ENCODE results near the gene LTBP3. TPM values are rescaled to one million over a fixed set of nuclear protein-coding genes. Genes with fewer than 3 reads are reported as not detected.

LTBP3 gene
- total and polyA plus RNA-seq, 2 donors (not counting 1 experiment from before 2014, with no cell fraction given): 37.3 to 40.4 TPM

DNA sequence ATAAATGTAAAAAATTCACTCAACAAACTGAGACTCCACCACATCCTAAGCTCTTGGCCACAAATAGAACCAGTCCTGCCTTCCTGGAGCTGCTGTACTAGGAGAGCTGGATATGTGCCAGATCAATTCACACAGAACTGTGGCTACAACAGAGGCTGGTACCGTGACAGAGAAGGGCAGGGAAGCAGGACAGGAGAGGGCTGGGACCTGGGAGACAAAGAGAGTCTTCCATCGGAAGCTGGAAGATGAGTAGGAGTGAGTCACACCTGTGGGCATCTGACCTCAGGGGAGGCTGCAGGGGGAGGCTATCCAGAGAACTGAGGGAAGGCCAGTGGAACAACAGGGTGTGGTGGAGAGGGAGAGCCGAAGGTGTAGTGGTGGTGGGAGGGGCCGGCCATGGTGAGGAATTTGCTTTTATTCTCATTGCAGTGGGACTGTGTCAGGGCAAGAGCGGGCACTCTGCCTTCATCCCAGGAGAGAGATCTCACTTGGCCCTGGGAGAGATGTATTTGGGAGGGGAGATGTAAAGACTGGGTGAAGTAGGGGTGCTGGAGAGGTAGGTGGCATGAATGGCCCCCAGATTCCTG lies 1.9 kb upstream of the LTBP3 start:
- Histone ChIP-seq H2AFZ (ENCODE audit: low read length) (no peak overlapping the region), H3K9ac (ENCODE audit: insufficient read depth, low read length) (no peak overlapping the region)

DNA sequence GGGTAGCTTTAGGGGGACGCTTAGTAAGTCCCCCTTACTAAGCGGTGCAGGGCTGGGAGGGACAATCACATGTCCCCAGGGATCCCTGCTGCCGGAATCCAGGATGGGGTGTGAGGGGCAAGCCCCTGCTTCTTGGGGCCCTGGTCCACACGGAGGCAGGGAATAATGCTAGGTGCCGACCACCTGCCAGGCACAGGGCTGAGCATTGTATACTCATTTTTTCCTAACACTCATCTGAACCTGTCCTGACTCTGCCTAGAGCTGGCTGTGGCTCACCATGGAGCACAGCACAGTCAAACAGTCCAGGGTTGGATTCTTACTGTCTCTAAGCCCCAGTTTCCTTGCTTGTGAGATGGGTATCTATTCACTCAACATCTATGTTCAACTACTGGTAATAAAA lies 1.4 kb upstream of the LTBP3 start:
- no peak overlapping the region for H3K9ac ChIP-seq (ENCODE audit: insufficient read depth, low read length)
- H4K20me1 ChIP-seq (ENCODE audit: control insufficient read depth, extremely low read depth, insufficient read depth, low read length): no peaks in the 10 kb centered on the region
- no peaks in the 10 kb centered on the region for H3K36me3 ChIP-seq (ENCODE audit: control insufficient read depth, insufficient read depth, low read length)
- H3K4me1 ChIP-seq (ENCODE audit: control insufficient read depth, extremely low read depth, insufficient read depth, low read length): peaks cover 43% of the 10 kb centered on the region
- H3K4me2 ChIP-seq (ENCODE audit: extremely low read depth, insufficient read depth, low read length): no peak overlapping the region
- H2AFZ ChIP-seq (ENCODE audit: low read length): no peak overlapping the region
- no peak overlapping the region for H3K4me3 ChIP-seq (replicated peaks in 1 of 4; ENCODE audit: control extremely low read depth in 1 of 4, insufficient read depth in 1 of 4, low read depth in 3 of 4, low read length in 4 of 4)
- DNase-seq (ENCODE audit: low read depth in 2 of 2): no peak
- peak overlapping the region; percentile 56 for H3K27ac ChIP-seq (ENCODE audit: insufficient read depth, low read length)
- H3K79me2 ChIP-seq (ENCODE audit: control insufficient read depth, insufficient read depth, low read length): peaks cover 14% of the 10 kb centered on the region
- H3K9me3 ChIP-seq (ENCODE audit: control insufficient read depth, insufficient read depth, low read depth, low read length): no peaks in the 10 kb centered on the region
- no peaks in the 10 kb centered on the region for H3K27me3 ChIP-seq (ENCODE audit: control insufficient read depth, insufficient read depth, low read length)
- TF ChIP-seq EZH2 (IDR thresholded peaks at IDR 0.05; ENCODE audit: low read length, missing control alignments) (no peak), CTCF (conservative IDR thresholded peaks at IDR 0.05 in 1 of 2, IDR thresholded peaks at IDR 0.05 in 1 of 2; ENCODE audit: low read depth in 1 of 2, low read length in 2 of 2) (no peak)

More for the DNA sequence above, 1.9 kb upstream of the LTBP3 start:
- Histone ChIP-seq H3K4me2 (ENCODE audit: extremely low read depth, insufficient read depth, low read length) (peak overlapping the region; percentile 8), H3K79me2 (ENCODE audit: control insufficient read depth, insufficient read depth, low read length) (peaks cover 13% of the 10 kb centered on the region), H3K4me3 (replicated peaks in 1 of 4; ENCODE audit: control extremely low read depth in 1 of 4, insufficient read depth in 1 of 4, low read depth in 3 of 4, low read length in 4 of 4) (no peak overlapping the region), H3K27me3 (ENCODE audit: control insufficient read depth, insufficient read depth, low read length) (no peaks in the 10 kb centered on the region), H3K27ac (ENCODE audit: insufficient read depth, low read length) (peak overlapping the region; percentile 56), H3K36me3 (ENCODE audit: control insufficient read depth, insufficient read depth, low read length) (no peaks in the 10 kb centered on the region), H4K20me1 (ENCODE audit: control insufficient read depth, extremely low read depth, insufficient read depth, low read length) (no peaks in the 10 kb centered on the region), H3K4me1 (ENCODE audit: control insufficient read depth, extremely low read depth, insufficient read depth, low read length) (peaks cover 38% of the 10 kb centered on the region), H3K9me3 (ENCODE audit: control insufficient read depth, insufficient read depth, low read depth, low read length) (no peaks in the 10 kb centered on the region)
- DNase-seq (ENCODE audit: low read depth in 2 of 2): peak; percentile 38 to 62
- TF ChIP-seq EZH2 (IDR thresholded peaks at IDR 0.05; ENCODE audit: low read length, missing control alignments) (no peak), CTCF (conservative IDR thresholded peaks at IDR 0.05 in 1 of 2, IDR thresholded peaks at IDR 0.05 in 1 of 2; ENCODE audit: low read depth in 1 of 2, low read length in 2 of 2) (no peak)

DNA sequence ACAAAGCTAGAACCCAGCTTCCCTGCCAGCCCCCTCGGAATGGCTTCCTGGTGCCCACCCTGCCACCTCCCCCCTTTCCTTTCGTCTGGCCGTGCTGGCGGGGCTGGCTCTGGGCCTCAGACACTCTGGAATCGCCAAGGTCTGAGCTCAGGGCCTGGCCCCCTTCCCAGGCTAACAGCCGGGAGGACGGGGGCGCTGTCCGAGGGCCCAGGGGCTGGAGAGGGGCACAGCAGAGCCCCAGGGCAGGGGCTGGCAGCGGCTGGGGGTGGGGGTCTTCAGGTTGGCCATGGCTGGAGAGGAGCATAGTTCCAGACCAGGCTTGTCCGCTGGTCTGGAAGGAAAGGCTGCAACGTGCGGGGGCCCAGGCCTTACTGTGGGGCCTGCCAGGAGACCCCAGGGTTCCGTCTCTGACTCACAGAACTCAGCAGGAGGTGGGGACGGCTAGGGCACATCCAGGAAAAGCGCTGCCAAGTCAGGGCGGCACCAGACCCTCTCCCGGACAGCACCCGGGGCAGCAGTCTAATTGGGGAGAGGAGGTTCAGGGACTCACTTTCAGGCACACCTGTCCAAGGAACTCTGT lies 861 bp upstream of the LTBP3 start:
- Histone ChIP-seq H3K36me3 (ENCODE audit: control insufficient read depth, insufficient read depth, low read length) (no peaks in the 10 kb centered on the region), H3K9ac (ENCODE audit: insufficient read depth, low read length) (no peak overlapping the region), H4K20me1 (ENCODE audit: control insufficient read depth, extremely low read depth, insufficient read depth, low read length) (no peaks in the 10 kb centered on the region), H3K4me1 (ENCODE audit: control insufficient read depth, extremely low read depth, insufficient read depth, low read length) (peaks cover 45% of the 10 kb centered on the region), H3K9me3 (ENCODE audit: control insufficient read depth, insufficient read depth, low read depth, low read length) (no peaks in the 10 kb centered on the region), H2AFZ (ENCODE audit: low read length) (no peak overlapping the region), H3K4me2 (ENCODE audit: extremely low read depth, insufficient read depth, low read length) (peak overlapping the region; percentile 54), H3K79me2 (ENCODE audit: control insufficient read depth, insufficient read depth, low read length) (peaks cover 15% of the 10 kb centered on the region), H3K27me3 (ENCODE audit: control insufficient read depth, insufficient read depth, low read length) (no peaks in the 10 kb centered on the region), H3K27ac (ENCODE audit: insufficient read depth, low read length) (peak overlapping the region; percentile 56), H3K4me3 (replicated peaks in 1 of 4; ENCODE audit: control extremely low read depth in 1 of 4, insufficient read depth in 1 of 4, low read depth in 3 of 4, low read length in 4 of 4) (peak overlapping the region in 1 of 4 experiments; percentile 74)
- peak; percentile 49 to 73 for DNase-seq (ENCODE audit: low read depth in 2 of 2)
- TF ChIP-seq EZH2 (IDR thresholded peaks at IDR 0.05; ENCODE audit: low read length, missing control alignments) (no peak), CTCF (conservative IDR thresholded peaks at IDR 0.05 in 1 of 2, IDR thresholded peaks at IDR 0.05 in 1 of 2; ENCODE audit: low read depth in 1 of 2, low read length in 2 of 2) (no peak)
